GM12892 (cell line): ENCODE results near the gene ARVCF.

ENCODE experiments used
- POLR2A ChIP-seq: IDR thresholded peaks from 2 replicates; pipeline ENCODE4 v1.6.1; 2011; ENCODE audit warnings: low read depth, low read length, control low read depth
- TAF1 ChIP-seq: IDR thresholded peaks from 2 replicates; pipeline ENCODE4 v1.6.1; 2011; ENCODE audit warnings: low read depth, mild to moderate bottlenecking, control low read depth, low read length, borderline replicate concordance

DNA sequence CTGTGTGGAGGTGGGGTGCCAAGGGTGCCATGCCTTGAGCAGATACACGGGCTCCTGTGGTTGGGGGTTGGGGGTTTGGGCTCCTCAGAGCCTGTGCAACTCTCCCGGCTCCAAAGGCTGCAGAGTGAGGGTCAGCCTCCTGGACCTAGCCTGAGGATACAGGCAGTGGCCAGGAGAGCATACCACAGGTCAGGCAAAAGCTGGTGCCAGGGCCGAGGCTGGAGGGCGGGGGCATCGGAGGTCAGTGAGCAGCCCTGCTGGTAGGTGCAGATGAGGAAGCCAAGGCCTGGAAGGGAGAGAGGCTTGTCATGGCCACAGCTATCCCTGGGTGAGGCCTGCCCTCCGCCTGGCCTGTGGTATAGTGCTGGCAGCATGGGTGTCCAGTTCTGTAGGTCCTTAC, 37.9 kb upstream of the ARVCF start:
- no peak for TF ChIP-seq POLR2A
- no peak for TF ChIP-seq TAF1
